ENCODE results near the gene LYPLA2. TPM values are rescaled to one million over a fixed set of nuclear protein-coding genes. Genes with fewer than 3 reads are reported as not detected.
"Not testable (repeated sequence)": the region's sequence is repeated elsewhere in the genome, so short reads cannot be mapped to it uniquely, and the experiment has no call there.

The LYPLA2 gene
- total RNA-seq, 1 experiment from 2014 or later: 78.0 TPM

GRCh38 chr1:23802809-23803342, 11.9 kb downstream of the LYPLA2 start:
- Histone ChIP-seq H3K4me1 (ENCODE audit: control insufficient read depth in 1 of 2, insufficient read depth in 2 of 2, low read length in 2 of 2) (peaks cover 10 to 24% of the 10 kb centered on the region in 2 experiments), H3K79me2 (ENCODE audit: insufficient read depth, low read length) (peaks cover 15% of the 10 kb centered on the region; the same call in 1 of the 2 replicates)
- POLR2A ChIA-PET; H3K9ac ChIP-seq (ENCODE audit: low read length); BruUV-seq (replicated peaks); H3K9me2 ChIP-seq (ENCODE audit: insufficient read depth); intact Hi-C loops (cut with micrococcal nuclease); ATAC-seq; H3K4me3 ChIP-seq (replicated peaks in 1 of 2; ENCODE audit: low read depth in 1 of 2, low read length in 2 of 2); H3K27me3 ChIP-seq (ENCODE audit: insufficient read depth, low read length); H4K20me1 ChIP-seq (ENCODE audit: insufficient read depth); H2AFZ ChIP-seq (ENCODE audit: low read depth, low read length, poor library complexity, severe bottlenecking); H3K36me3 ChIP-seq (ENCODE audit: control insufficient read depth in 1 of 2, insufficient read depth in 2 of 2, low read length in 2 of 2); H3K27ac ChIP-seq (ENCODE audit: low read depth, low read length); RAD21 ChIA-PET (ENCODE audit: low non-redundant PET in 1 of 2, low total read pairs in 2 of 2, uncharacterized antibody in 2 of 2, unreplicated experiment in 2 of 2); H3K9me3 ChIP-seq (ENCODE audit: control insufficient read depth in 1 of 2, insufficient read depth in 1 of 2, low read depth in 1 of 2, low read length in 2 of 2); DNase-seq (ENCODE audit: low read depth, low spot score); H3K4me2 ChIP-seq (ENCODE audit: low read length): not testable (repeated sequence)
- CTCF ChIA-PET: interaction anchor here (1.3 to 2.6 kb wide), 2 partner anchors 8 to 114 kb away, joined by 3 to 15 read pairs; no protein-coding TSS in a partner anchor

GRCh38 chr1:23803674-23804073, 12.7 kb downstream of the LYPLA2 start:
- Histone ChIP-seq H3K9ac (ENCODE audit: low read length) (no peak overlapping the region), H3K27ac (ENCODE audit: low read depth, low read length) (no peak overlapping the region), H3K9me3 (ENCODE audit: control insufficient read depth in 1 of 2, insufficient read depth in 1 of 2, low read depth in 1 of 2, low read length in 2 of 2) (no peaks in the 10 kb centered on the region), H2AFZ (ENCODE audit: low read depth, low read length, poor library complexity, severe bottlenecking) (no peak overlapping the region), H3K4me3 (replicated peaks in 1 of 2; ENCODE audit: low read depth in 1 of 2, low read length in 2 of 2) (no peak overlapping the region), H3K27me3 (ENCODE audit: insufficient read depth, low read length) (no peaks in the 10 kb centered on the region), H3K79me2 (ENCODE audit: insufficient read depth, low read length) (peaks cover 10% of the 10 kb centered on the region; the same call in 1 of the 2 replicates), H3K36me3 (ENCODE audit: control insufficient read depth in 1 of 2, insufficient read depth in 2 of 2, low read length in 2 of 2) (0 out of 4 replicates have a peak, but pooled peaks cover 0 to 2% of the 10 kb centered on the region in 2 experiments), H3K4me1 (ENCODE audit: control insufficient read depth in 1 of 2, insufficient read depth in 2 of 2, low read length in 2 of 2) (peaks cover 10 to 17% of the 10 kb centered on the region in 2 experiments), H3K9me2 (ENCODE audit: insufficient read depth) (no peaks in the 10 kb centered on the region), H3K4me2 (ENCODE audit: low read length) (no peak overlapping the region), H4K20me1 (ENCODE audit: insufficient read depth) (no peaks in the 10 kb centered on the region)
- DNase-seq (ENCODE audit: low read depth, low spot score) (no peak), ATAC-seq (no peak)
- ChIA-PET CTCF (interaction anchor here (1.3 kb wide), 1 partner anchor 113 kb away, joined by 3 read pairs; no protein-coding TSS in a partner anchor), POLR2A (no interaction called here), RAD21 (ENCODE audit: low non-redundant PET in 1 of 2, low total read pairs in 2 of 2, uncharacterized antibody in 2 of 2, unreplicated experiment in 2 of 2) (no interaction called here)
- intact Hi-C loops (cut with micrococcal nuclease): no loop called here
- BruUV-seq (replicated peaks): no TSS peak
- TF ChIP-seq CBX3 (IDR thresholded peaks at IDR 0.05; ENCODE audit: low read depth) (no peak), POLR2A (IDR thresholded peaks at IDR 0.05; ENCODE audit: borderline replicate concordance, extremely low read depth, insufficient read depth, insufficient read length) (no peak), JUND (IDR thresholded peaks at IDR 0.05) (no peak), EZH2phosphoT487 (IDR thresholded peaks at IDR 0.05; ENCODE audit: borderline replicate concordance) (no peak), RAD21 (IDR thresholded peaks at IDR 0.05; ENCODE audit: low read depth) (no peak), FOSL1 (IDR thresholded peaks at IDR 0.05; ENCODE audit: low read depth) (no peak), MAX (IDR thresholded peaks at IDR 0.05) (no peak), SRF (IDR thresholded peaks at IDR 0.05; ENCODE audit: low read depth) (no peak), REST (IDR thresholded peaks at IDR 0.05; ENCODE audit: low read depth) (no peak), ATF3 (IDR thresholded peaks at IDR 0.05) (no peak), ZNF274 (IDR thresholded peaks at IDR 0.05; ENCODE audit: low read depth, low read length) (no peak), SIN3A (IDR thresholded peaks at IDR 0.05; ENCODE audit: low read depth) (no peak), CEBPB (IDR thresholded peaks at IDR 0.05; ENCODE audit: low read depth) (no peak), CTCF (IDR thresholded peaks at IDR 0.05 in 2 of 3, conservative IDR thresholded peaks at IDR 0.05 in 1 of 3; ENCODE audit: borderline replicate concordance in 1 of 3, insufficient read depth in 1 of 3, low read depth in 2 of 3, low read length in 2 of 3) (no peak)
